K562 (cell line): ENCODE measurements around the gene CELA3A.
"Not testable (repeated sequence)": the region's sequence is repeated elsewhere in the genome, so short reads cannot be mapped to it uniquely, and the experiment has no call there.

Experiments
- CCAR2 ChIP-seq: fragments of 200-400 bp; formaldehyde crosslinking; IDR thresholded peaks from 2 replicates; pipeline ENCODE4 v1.6.1; 2017; ENCODE audit warnings: mild to moderate bottlenecking, low read depth, low read length
- FOXJ3 ChIP-seq: sonication (generic); formaldehyde crosslinking; IDR thresholded peaks from 2 replicates; pipeline ENCODE4 v1.4.0; 2020; ENCODE audit warnings: mild to moderate bottlenecking, missing genetic modification reagents
- GABPB1 ChIP-seq: sonication (generic); formaldehyde crosslinking; IDR thresholded peaks from 2 replicates; pipeline ENCODE4 v1.8.0; 2022; ENCODE audit warnings: mild to moderate bottlenecking, missing genetic modification reagents
- NFATC3 ChIP-seq: fragments of 450-650 bp; IDR thresholded peaks from 2 replicates; pipeline ENCODE4 v1.6.1; 2017; ENCODE audit warnings: mild to moderate bottlenecking
- NR2C1 ChIP-seq, 2 experiments: fragments of 450-650 bp; IDR thresholded peaks; 2 replicates each; pipeline ENCODE4 v1.6.1; 2017; ENCODE audit warnings: mild to moderate bottlenecking in 2 of 2, antibody characterized with exemption in 1 of 2, inconsistent platforms in 1 of 2, missing compliant biosample characterization in 1 of 2, missing genetic modification characterization in 1 of 2
- RBM22 ChIP-seq: fragments of 200-400 bp; formaldehyde crosslinking; IDR thresholded peaks from 2 replicates; pipeline ENCODE4 v1.6.1; 2018; ENCODE audit warnings: low read length, low read depth; ENCODE audit not compliant: poor library complexity, severe bottlenecking

GRCh38 chr1:21994716-21995115, 6.7 kb upstream of the CELA3A start:
- not testable (repeated sequence) for TF ChIP-seq NFATC3; CCAR2; GABPB1 (CRISPR knock-in tag); FOXJ3 (CRISPR knock-in tag); RBM22; NR2C1 (IDR thresholded peaks at IDR 0.05); NR2C1 (tag; IDR thresholded peaks at IDR 0.05)
